GM12878 (cell line): ENCODE results near the gene PF4V1.

Experiments used
- BMI1 ChIP-seq: fragments of 450-650 bp; IDR thresholded peaks from 2 replicates; pipeline ENCODE4 v1.6.1; 2016; ENCODE audit warnings: mild to moderate bottlenecking, moderate library complexity, borderline replicate concordance
- CBX3 ChIP-seq: fragments of 200-600 bp; sonication (generic); IDR thresholded peaks from 2 replicates; pipeline ENCODE4 v1.6.1; 2016; ENCODE audit warnings: low read depth, borderline replicate concordance
- ELK1 ChIP-seq: IDR thresholded peaks from 2 replicates; pipeline ENCODE4 v1.6.1; 2012; ENCODE audit warnings: low read depth, low read length, improper control_type of control experiment
- EP300 ChIP-seq, 2 experiments: fragments of 150-350 bp in 1 of 2; IDR thresholded peaks; 2 replicates each; pipeline ENCODE4 v1.6.1; 2011 to 2012; ENCODE audit warnings: low read depth in 2 of 2, low read length in 2 of 2, borderline replicate concordance in 1 of 2, improper control_type of control experiment in 1 of 2, inconsistent platforms in 1 of 2; ENCODE audit not compliant: control insufficient read depth in 1 of 2
- RCOR1 ChIP-seq: conservative IDR thresholded peaks from 2 replicates; pipeline ENCODE4 v1.6.1; 2012; ENCODE audit warnings: low read depth, low read length, improper control_type of control experiment
- REST ChIP-seq: IDR thresholded peaks from 2 replicates; pipeline ENCODE4 v1.6.1; 2012; ENCODE audit warnings: mild to moderate bottlenecking, low read depth, low read length
- USF2 ChIP-seq: IDR thresholded peaks from 2 replicates; pipeline ENCODE4 v1.6.1; 2011; ENCODE audit warnings: low read depth, low read length, improper control_type of control experiment, borderline replicate concordance
- WRNIP1 ChIP-seq: IDR thresholded peaks from 2 replicates; pipeline ENCODE4 v1.6.1; 2011; ENCODE audit warnings: low read depth, low read length, improper control_type of control experiment, borderline replicate concordance

- no peak for TF ChIP-seq USF2
- TF ChIP-seq BMI1: no peak
- no peak for TF ChIP-seq RCOR1
- no peak for TF ChIP-seq REST
- no peak for TF ChIP-seq ELK1
- no peak for TF ChIP-seq WRNIP1
- TF ChIP-seq EP300 (IDR thresholded peaks at IDR 0.05; ENCODE audit: borderline replicate concordance in 1 of 2, control insufficient read depth in 1 of 2, low read depth in 2 of 2, low read length in 2 of 2): no peak
- TF ChIP-seq CBX3: no peak
Measured at GRCh38 chr4:73891739-73892405, 38.8 kb downstream of the PF4V1 start.
